NK-92 (cell line): ENCODE measurements around the gene MAB21L2.

Experiments used
- DNase-seq: peaks from one replicate; lab custom pipeline; 2025; ENCODE audit not compliant: unreplicated experiment; lab: John Stamatoyannopoulos, UW

The MAB21L2 gene

DNA sequence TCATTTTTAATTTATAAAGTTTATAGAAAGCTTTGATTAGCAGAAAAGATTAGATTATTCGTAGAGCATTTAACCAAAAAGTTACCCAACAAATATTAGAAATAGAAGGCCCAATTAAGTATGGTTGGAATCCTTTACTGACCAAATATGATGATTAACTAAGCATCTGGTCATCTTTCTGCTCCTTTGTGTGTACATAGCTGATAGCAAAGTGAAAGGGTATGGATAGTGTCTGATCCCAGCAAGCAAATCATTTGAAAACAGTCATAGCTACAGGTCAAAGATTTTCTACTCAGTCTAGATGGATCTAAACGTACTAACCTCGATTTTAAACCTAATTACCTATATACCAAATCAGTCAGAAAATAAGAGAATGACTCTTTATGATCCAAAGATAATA lies 7.3 kb upstream of the MAB21L2 start:
- DNase-seq: no peak

DNA sequence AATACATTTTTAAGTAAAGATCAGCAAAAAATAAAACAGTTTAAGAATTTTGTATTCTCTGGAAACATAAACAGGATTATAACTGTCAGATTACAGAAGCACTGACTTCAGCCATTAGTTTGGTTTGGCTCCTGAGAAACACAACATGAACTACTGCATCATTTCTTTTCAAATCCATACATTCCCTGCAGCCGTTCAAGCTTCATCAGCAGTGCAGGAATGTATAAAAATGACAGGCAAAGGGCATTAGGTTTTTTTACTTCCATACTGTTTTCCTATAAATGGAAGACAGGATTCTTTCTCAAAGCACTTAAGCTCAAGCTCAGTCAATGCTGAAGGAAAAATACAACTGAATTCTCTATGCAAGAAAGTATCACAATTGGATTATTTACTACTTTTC lies 4.2 kb upstream of the MAB21L2 start:
- no peak for DNase-seq

DNA sequence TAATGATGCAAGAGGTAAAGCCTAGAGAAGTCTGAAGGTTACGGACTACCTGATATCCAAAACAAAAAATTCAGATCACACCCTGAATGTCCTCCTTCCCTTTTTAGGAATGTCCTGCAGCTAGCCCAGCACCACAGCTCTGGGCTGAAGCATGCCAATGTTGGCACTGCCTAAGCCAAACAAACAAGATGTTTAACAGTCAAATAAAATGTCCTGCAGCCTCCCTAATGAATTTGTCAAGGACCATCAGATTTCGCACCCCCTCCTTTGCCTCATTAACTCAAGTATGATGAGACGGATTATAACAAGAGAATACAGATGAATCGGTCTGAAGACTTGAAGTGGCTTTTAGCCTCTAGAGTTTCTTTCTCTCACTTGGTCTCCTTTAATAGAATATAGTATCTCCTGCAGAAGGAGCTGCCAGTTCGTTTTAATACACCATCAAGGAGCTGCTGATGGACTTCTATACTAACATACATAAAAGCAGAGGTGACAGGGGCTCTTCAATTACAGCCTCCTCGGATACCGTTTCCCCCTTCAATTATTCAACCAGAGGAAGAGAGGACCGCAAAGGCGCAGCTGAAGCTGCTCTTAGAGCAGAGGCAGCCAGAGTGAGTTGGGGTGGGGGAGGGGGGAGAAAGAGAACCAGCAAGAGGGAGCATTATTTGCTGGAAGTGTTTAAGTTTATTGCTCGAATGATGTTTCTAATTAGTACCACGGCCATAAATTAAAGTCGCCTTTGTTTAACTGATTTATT lies 3.0 kb upstream of the MAB21L2 start:
- no peak for DNase-seq

DNA sequence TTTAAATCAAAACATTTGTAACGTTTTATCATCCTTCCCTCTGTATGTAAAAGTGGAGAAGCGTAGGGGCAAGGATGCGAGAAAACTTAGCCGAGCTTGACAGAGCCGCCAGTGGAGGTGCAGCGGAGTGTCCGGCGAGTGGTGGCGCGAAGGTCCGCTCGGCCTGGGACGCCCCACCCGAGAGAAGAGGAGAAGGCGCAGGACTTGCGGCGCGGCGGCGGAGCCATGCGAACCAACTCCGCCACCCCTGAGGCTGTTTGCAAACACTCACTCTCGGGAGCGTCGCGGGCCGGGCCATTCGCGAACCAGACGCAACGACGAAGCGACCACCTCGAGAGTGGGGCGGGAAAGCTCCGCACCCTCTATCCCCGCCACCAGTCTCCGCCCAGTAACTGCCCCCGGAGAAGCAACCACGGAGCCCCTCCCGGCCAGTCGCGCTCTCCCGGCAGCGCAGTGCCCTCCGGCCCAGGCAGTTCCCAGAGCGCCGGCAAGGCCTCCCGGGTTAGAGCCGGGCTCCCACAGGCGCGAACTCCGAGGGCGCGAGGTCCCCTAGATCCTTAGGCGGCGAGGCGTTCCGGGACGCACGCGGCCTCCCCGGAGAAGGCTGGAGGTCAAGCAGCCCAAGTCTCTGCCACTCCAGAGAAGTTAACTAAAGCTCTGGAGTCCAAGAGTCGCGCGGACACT lies 2.3 kb upstream of the MAB21L2 start:
- no peak for DNase-seq

DNA sequence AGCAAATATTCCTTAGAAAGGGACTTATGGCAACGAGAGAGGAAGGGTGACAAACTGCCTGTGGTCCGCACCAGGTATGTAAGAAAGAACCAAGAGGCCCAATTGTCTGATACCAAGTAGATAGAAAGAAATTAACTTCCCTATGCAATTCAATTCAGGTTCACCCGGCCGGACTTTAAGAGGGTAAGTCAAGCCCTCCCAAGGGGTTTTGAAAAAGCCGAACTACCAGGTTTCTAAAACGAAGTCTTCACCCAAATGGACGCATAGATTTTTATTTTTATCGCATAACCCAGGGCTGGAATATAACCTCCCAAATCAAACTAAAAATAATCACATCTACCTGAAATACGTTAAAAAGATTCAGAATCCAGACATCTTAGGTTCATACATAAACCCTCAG lies 1.6 kb upstream of the MAB21L2 start:
- no peak for DNase-seq

DNA sequence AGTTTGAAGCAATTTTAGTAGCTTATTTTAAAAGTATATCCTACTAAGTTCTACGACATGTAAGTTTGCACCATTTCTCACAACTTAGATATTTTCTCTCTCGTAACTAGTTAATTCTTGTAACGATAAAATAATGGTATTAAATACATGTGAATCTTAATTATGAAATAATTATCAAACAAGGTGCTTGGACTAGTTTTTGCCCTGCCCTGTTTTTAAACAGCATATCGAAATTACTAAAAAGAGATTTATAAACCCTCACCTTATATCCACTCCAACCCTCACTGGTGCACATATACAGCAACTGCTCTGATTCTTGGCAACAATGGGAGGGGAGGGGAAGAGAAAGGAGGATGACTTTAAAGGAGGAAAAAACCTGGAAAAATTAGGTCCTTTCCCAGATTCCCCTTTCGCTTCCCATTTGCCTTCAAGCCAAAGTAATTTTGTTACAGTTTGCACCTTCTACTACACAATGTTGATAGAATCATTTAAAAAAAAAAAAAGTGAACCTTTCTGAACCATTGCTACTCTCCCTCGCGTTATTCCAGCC lies 820 bp upstream of the MAB21L2 start:
- DNase-seq: no peak

DNA sequence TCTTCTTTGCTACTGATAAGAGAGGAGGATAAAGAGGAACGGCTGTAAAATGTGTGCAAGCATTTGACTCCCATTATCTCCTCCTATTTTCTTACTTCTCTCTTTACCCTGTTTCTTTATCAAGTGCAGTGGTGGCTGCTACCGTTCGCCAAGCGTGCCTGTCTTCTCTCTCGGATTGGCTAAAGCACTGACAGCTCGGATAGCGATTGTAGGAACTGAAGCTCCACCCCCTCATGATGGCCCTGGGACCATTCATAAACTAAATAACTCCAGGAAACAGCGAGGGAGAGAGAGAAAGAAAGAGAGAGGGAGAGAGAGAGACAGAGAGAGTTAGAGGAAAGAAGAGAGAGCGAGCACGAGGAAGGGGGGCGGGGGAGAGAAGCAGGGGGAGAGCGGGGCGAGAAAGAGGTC lies 305 bp upstream of the MAB21L2 start:
- no peak for DNase-seq

DNA sequence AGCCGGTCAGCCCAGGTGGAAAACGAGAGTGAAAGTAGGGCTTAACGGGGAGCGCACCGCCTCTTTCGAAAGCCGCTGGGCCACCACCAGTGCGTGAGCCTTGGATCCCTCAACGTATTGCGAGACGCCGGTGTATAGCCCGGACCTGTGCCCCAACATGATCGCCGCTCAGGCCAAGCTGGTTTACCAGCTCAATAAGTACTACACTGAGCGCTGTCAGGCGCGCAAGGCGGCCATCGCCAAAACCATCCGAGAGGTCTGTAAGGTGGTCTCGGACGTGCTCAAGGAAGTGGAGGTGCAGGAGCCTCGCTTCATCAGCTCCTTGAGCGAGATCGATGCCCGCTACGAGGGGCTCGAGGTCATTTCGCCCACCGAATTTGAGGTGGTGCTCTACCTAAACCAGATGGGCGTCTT lies 929 bp downstream of the MAB21L2 start:
- DNase-seq: no peak

DNA sequence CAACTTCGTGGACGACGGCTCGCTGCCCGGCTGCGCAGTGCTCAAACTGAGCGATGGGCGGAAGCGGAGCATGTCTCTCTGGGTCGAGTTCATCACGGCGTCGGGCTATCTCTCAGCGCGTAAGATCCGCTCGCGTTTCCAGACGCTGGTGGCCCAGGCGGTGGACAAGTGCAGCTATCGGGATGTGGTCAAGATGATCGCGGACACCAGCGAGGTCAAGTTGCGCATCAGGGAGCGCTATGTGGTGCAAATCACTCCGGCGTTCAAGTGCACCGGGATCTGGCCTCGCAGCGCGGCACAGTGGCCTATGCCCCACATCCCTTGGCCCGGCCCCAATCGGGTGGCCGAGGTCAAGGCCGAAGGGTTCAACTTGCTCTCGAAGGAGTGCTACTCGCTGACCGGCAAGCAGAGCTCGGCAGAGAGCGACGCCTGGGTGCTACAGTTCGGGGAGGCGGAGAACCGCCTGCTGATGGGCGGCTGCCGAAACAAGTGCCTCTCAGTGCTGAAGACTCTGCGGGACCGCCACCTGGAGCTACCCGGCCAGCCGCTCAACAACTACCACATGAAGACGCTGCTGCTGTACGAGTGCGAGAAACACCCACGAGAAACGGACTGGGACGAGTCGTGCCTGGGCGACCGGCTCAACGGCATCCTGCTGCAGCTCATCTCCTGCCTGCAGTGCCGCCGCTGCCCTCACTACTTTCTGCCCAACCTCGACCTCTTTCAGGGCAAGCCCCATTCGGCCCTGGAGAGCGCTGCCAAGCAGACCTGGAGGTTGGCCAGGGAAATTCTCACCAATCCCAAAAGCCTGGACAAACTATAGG lies 1.5 kb downstream of the MAB21L2 start:
- DNase-seq: no peak

DNA sequence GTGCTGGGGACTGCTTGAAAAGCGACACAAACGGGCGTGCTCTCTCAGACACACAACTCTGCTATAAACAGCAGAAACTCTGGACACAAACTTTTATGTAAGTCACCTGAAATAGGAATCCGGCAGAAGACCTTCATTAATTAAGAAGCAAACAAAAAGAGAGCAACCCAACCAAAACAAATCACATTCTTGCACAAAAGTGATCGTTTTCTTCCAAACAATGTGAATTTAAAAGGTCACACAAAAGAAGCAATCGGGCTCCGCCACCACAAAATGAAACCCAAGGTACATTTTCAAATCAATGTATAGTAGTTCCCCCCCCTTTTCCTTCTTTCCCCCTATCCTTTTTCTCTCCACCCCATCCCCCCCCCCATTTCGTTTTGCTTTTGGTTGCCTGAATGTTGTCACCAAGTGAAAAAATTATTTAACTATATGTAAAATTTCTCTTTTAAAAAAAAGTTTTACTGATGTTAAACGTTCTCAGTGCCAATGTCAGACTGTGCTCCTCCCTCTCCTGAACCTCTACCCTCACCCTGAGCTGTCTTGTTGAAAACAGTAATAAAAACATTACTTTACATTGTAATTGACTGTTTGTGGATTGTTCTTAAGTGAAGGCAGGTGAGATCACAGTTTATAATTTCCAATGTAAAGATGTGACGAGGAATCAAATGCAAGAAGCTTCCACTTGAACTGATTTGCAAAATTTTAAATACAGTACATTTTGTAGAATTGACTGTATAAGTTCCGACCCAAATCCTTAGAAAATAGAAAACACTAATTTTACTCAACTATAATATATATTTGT lies 2.4 kb downstream of the MAB21L2 start:
- DNase-seq: no peak

DNA sequence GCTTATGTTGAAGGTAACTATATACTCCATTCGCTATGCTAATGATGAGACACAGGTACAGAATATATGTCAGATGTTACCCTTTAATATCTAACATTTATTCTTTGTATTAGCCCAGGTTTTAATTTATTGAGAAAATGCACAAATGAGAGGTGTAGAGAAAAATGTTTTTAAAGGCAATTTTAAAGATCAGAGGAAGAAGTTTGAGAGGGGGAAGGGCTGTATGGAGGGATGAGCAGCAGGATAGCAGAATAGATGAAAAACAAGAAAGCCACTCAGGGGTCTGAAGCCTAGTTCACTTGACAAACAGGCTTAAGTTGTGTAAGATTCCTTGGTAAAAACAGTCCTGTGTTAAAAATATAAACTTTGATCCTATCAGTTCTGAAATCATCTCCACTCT lies 3.7 kb downstream of the MAB21L2 start:
- DNase-seq: no peak

DNA sequence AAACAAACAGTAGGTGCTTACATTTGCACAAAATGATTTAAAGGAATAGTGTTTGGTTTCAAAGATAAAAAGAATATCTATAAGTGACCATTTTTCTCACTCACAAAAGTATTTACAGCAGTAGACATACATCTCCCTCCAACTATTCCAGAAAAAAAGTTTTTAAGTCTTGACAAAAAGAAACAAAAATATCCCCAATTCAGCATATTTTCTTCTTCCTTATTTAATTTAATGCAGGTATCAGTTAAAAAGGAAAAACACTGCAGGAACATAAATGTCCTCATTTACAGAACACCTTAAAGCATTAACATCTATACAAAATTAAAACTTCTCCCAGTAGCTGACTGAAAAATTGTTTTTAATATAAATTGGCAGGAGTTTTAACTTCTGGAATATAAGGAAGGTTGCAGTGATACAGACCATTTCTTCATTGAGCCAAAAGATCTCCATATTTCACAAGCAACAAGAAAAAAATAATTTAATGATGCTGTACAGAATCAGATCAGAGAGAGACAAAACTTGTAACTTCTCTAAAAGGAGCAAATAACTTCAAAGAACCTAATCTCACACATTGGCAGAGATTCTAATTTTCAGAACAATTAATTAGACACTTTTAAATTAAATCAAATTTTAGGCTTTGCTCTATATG lies 4.3 kb downstream of the MAB21L2 start:
- DNase-seq: no peak

DNA sequence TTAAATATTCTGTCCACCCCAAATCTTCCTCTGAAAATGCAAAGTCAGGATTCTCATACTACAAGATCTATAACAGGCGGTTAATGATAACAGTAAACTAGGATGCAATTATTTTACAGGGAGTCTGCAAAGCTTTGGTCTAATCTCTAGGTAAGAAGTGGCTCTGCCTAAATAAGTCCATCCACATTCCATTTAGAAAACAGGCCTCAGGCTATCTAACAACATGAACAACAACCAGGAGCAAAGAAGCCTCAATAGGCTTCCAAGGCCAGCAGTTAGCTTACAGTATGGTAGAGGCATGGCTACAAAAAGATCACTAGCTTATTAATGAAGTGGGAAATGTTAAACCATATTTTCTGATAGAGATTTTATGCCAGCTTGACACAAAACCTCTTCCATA lies 6.4 kb downstream of the MAB21L2 start:
- DNase-seq: no peak

DNA sequence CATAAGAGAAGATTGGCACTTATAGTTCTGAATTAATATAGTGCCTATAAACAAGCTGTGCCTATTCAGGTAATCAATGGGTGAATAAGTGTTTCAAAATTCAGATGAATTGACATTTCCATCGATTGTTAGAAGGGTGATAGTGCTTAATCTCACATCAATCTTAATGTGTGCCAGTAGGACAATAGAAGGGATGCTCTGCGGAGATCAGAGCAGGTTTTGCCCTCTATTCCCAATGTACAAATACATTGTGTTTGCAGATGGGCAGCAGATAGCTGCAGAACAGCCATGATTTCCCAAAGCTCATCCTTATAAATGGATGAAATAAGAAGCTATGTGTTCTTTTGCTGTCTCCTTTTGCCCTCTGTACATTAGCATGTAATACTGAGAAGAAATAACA lies 7.2 kb downstream of the MAB21L2 start:
- no peak for DNase-seq

DNA sequence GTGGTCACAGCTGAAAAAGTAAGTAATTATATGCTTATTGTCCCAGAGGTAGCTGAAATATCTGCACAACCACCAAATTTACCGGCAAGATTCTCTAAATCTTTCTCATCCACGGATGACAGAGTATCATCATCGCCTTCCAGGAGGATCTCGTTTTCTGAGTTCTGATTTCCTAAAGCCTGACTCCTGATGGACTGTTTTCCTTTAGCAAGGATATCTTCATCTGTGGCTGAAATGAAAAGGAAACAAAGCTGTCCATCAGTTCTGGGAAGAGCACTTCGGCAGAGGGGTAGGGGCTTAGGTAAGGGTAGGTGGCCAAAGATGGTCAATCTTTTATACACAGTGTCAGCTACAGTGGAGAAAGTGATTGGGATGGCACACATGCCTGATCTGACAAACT lies 8.7 kb downstream of the MAB21L2 start:
- no peak for DNase-seq

DNA sequence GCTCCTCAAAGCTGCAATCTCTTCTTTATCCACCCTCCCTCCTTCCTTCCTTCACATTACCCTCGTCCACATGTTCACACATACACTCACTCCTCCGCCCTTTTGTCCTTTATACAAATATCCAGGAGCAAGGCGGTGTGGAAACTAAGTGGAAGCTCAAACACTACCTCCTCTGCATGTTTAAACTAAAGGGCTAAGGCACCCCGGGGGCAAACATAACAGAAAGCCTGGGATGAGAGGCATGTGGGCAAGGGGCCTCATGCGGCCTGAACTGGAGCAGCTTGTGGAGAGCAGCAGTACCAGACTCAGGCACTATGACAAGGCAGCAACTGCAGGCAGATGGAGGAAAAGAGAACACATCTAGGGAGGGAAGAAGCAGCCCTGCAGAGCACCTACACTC lies 9.5 kb downstream of the MAB21L2 start:
- DNase-seq: no peak

DNA sequence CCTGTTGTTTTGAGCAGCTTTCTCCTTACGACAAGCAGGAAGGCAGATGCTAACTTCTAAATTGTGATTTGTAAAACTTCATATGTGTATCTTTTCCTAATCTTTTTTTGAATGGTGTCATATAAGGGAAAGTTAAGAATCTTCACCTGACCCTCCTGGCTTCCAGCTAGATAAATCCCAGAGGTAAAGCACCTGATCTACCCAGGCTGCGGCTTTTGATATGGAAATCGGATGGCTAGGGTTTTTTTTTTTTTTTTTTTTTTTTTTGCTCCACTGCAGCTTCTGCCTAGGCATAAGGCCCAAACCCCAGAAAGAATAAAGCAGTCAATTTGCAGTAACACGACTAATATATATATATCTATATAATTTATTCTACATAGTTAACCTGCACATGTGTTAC lies 10.0 kb downstream of the MAB21L2 start:
- DNase-seq: no peak

DNA sequence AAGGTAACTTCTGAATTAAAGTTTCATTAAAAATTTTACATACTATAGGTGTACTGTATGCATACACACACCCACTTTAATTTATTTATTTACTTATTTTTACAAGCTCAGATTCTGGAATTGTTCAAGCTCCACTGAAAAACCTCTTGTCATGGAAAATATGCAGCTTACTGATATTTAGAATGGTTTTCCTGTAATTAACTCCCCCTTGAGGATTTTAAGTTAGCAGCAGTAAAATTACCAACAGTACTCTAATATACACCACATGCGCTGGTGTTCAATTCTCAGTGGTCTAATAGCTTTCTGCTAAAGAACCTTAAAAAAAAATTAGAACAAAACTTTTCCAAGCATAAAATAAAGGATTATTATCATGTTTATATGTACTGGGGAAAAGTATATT lies 12.0 kb downstream of the MAB21L2 start:
- no peak for DNase-seq

DNA sequence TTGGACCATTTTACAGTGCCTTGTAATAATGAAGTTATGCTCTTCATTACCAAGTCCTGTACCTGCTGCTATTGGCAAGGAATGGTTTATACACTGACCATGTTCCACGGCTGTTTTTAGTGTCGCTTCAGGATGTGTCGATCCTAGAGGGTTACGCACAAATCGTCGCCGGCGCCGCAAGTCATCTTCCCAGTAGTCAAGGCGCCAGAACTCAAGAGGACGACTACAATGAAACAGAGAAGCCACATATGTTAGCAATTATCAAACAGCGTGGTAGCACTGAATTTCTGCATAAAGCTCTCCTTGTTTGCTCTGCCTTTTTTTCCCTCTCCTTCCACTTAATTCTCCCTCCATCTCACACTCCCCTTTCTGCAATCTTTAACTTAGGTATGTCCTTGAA lies 17.0 kb downstream of the MAB21L2 start:
- no peak for DNase-seq

DNA sequence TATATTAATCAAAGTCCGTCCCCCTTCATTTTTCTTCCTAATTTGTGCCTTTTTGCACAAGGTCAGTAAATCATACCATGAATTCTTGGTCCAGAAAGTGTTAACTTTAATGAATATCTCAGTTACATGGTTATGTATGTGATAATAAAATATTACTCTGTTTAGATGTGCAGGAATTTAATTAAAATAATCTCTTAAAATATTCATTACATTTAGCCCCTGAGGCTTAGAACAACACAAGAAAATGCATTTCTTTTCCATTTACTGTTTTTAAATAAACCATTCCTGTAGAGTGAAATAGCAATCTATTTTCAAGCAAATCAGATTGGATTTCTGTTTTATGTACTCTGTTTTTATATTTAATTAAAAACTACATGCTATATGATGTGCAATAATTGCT lies 17.6 kb downstream of the MAB21L2 start:
- no peak for DNase-seq
